Choroid plexus epithelial cell (primary cell): ENCODE measurements around the gene NTSR1.

Experiments used
- DNase-seq: peaks from one replicate; pipeline ENCODE4 v3.0.0-alpha.2; 2010; ENCODE audit warnings: low read depth
- H3K4me3 ChIP-seq: 2 replicates; pipeline ENCODE4 v1.5.1; 2011; ENCODE audit warnings: low read depth, mild to moderate bottlenecking, control low read depth, low read length, moderate library complexity
- TF ChIP-seq, protein P1 (sequence below): conservative IDR thresholded peaks from 2 replicates; pipeline ENCODE4 v1.5.1; 2011; ENCODE audit warnings: low read depth, mild to moderate bottlenecking, control low read depth, inconsistent platforms, low read length, moderate library complexity

The NTSR1 gene

DNA sequence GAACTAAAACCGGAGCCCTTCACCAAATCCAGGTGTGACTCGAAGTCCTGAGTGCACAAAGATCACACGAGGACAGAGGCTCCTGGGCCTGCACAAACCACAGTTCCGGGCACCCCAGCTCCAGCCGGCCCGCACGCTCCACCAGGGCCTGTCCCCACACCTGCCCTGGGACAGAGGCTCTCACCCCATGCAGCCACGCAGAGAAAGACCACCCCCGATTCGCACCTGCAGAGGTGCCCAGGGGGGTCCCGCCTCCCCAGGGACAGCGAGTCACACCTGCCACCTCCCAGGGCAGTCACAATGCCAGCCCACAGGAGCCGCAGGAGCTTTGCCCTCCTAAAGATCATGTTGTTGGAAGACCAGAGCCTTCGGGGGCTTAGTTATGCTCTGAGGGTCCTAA is 62.3 kb downstream of the NTSR1 start:
- no peak for DNase-seq
- H3K4me3 ChIP-seq, result no peak overlapping the region
- TF ChIP-seq, protein P1, sequence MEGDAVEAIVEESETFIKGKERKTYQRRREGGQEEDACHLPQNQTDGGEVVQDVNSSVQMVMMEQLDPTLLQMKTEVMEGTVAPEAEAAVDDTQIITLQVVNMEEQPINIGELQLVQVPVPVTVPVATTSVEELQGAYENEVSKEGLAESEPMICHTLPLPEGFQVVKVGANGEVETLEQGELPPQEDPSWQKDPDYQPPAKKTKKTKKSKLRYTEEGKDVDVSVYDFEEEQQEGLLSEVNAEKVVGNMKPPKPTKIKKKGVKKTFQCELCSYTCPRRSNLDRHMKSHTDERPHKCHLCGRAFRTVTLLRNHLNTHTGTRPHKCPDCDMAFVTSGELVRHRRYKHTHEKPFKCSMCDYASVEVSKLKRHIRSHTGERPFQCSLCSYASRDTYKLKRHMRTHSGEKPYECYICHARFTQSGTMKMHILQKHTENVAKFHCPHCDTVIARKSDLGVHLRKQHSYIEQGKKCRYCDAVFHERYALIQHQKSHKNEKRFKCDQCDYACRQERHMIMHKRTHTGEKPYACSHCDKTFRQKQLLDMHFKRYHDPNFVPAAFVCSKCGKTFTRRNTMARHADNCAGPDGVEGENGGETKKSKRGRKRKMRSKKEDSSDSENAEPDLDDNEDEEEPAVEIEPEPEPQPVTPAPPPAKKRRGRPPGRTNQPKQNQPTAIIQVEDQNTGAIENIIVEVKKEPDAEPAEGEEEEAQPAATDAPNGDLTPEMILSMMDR, result no peak

- H3K4me3 ChIP-seq, result no peak overlapping the region
- no peak for DNase-seq
- TF ChIP-seq, protein P1, result no peak
Observed at GRCh38 chr20:62771396-62772102, 62.9 kb downstream of the NTSR1 start.

- no peak for DNase-seq
- no peak overlapping the region for H3K4me3 ChIP-seq
- TF ChIP-seq, protein P1, result no peak
Observed at GRCh38 chr20:62772103-62772611, 63.5 kb downstream of the NTSR1 start.

GRCh38 chr20:62772619-62772989 is 64.0 kb downstream of the NTSR1 start:
- TF ChIP-seq, protein P1, result no peak
- DNase-seq, result no peak
- no peak overlapping the region for H3K4me3 ChIP-seq

DNA sequence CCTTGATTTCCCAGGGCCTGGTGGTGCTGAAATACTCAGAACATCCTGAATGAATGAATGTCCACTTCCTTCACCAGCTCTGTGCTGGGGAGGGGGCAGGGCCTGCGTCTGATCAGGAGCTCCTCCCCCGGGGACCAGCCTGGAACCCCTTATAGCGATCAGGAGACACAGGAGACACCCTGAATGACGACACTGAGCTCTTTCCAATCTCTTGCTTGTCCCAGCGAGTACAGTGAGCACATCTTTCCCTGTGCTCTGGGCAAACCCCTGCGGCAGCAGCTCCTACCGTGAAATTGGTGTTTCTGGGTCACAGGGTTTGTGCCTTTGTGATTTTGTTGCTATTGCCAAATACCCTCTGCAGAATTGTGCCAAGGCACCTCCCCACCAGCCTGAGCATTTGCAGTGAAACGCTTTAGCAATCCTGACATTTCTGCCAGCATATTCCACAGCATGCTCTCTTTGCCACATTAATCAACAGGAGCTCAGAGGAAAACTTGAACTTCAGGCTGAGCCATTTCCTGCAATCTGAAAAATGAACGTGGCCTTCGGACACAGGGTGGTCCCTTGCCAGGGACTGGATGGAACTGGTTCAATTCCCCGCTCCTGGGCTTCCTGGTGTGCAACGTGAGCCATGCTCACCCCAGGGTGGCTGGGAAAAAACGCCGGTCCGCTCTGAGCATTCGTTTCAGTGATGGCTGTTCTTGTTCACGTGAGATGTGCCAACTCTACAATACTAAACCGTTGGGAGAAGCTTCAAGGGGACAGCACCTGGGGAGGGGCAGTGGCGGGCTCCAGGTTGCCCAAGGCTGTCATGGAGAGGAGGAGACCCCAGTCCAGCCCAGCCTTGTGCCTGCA is 64.6 kb downstream of the NTSR1 start:
- DNase-seq, result no peak
- no peak overlapping the region for H3K4me3 ChIP-seq
- TF ChIP-seq, protein P1, result no peak

DNA sequence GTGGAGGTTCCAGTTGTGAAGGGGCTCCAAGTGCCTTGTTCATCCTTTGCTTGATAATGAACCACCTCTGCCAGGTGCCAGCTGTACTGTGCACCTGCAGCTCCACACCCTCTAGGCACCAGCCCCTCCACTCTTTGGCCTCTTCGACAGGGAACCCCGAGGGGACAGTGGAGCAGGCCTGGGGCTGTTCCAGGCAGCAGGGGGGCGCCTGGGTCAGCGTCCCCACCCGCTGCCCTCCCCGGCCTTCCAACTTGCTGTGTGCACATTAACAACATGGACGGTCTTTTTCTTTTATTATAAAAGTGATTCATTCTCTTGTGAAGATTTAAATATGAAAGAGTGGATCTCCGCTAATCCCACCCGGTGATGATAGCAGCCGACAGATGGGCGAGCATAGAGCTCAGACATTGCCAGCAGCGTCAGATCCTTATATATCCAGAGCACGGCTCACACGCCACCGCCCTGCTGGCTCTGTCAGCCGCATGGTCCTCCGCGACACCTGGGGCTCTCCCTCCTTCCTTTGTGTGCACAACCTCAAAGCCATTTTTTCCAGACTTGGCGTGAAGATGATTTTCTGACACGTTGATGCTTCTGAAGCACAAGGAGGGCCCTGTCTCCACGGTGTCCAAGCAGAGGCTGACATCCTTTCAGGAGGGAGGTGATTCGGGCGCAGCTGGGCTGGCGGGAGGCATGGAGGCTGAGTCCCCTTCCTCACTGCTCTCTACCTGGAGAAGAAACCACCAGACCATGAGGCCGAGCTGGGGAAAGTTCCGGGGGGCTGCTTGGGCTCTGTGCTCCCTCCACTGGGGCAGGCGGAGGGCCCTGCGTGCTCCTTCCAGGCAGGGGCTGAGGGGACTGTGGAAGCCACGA is 65.4 kb downstream of the NTSR1 start:
- H3K4me3 ChIP-seq, result no peak overlapping the region
- TF ChIP-seq, protein P1, result no peak
- DNase-seq, result no peak
